Glutamatergic neuron (in vitro differentiated cells): Measurements from ENCODE around the gene GRIN1. TPM values are rescaled to one million over a fixed set of nuclear protein-coding genes. Genes with fewer than 3 reads are reported as not detected.

ENCODE experiments used
- DNase-seq: peaks from one replicate; pipeline ENCODE4 v3.0.0; 2022
- H3K27ac Mint-ChIP-seq: one replicate; pipeline ENCODE4 v1.8.0; 2020; ENCODE audit warnings: mild to moderate bottlenecking, mixed read lengths, inconsistent platforms; ENCODE audit not compliant: unreplicated experiment
- H3K27me3 Mint-ChIP-seq: one replicate; pipeline ENCODE4 v1.8.0; 2020; ENCODE audit warnings: mild to moderate bottlenecking, moderate library complexity, mixed read lengths, inconsistent platforms; ENCODE audit not compliant: unreplicated experiment
- H3K36me3 Mint-ChIP-seq: one replicate; pipeline ENCODE4 v1.8.0; 2020; ENCODE audit warnings: mild to moderate bottlenecking, mixed read lengths, inconsistent platforms; ENCODE audit not compliant: unreplicated experiment
- H3K4me1 Mint-ChIP-seq: one replicate; pipeline ENCODE4 v1.8.0; 2020; ENCODE audit warnings: mild to moderate bottlenecking, low read depth, mixed read lengths, inconsistent platforms; ENCODE audit not compliant: unreplicated experiment
- H3K4me3 Mint-ChIP-seq: one replicate; pipeline ENCODE4 v1.8.0; 2020; ENCODE audit warnings: mild to moderate bottlenecking, mixed read lengths, inconsistent platforms; ENCODE audit not compliant: unreplicated experiment
- H3K9me3 Mint-ChIP-seq: one replicate; pipeline ENCODE4 v1.8.0; 2020; ENCODE audit warnings: mild to moderate bottlenecking, moderate library complexity, mixed read lengths, inconsistent platforms; ENCODE audit not compliant: unreplicated experiment
- CTCF ChIP-seq: fragments of 200-600 bp; sonication (generic); IDR thresholded peaks from one replicate; pipeline ENCODE4 v1.5.0; 2021; ENCODE audit not compliant: partially characterized antibody, unreplicated experiment
- total RNA-seq: library from RNA; stranded (reverse); fragmentation: NEBNext Ultra II Directional; extraction: Animal tissue kit (Norgen Biotek cat#: 25700); gene quantifications from one replicate; pipeline ENCODE4 v1.2.1, GENCODE V29; 2021; ENCODE audit not compliant: unreplicated experiment

Gene GRIN1
- total RNA-seq, 1 donor from 2014 or later: 5.5 TPM

- Mint-ChIP-seq H3K27ac (no peak overlapping the region), H3K9me3 (no peaks in the 10 kb centered on the region), H3K27me3 (peaks cover 3% of the 10 kb centered on the region)
These were observed 41.0 kb upstream of the GRIN1 start for GRCh38 chr9:137097761-137098462.

GRCh38 chr9:137099231-137099630 is 39.7 kb upstream of the GRIN1 start:
- Mint-ChIP-seq H3K4me1 (peaks cover 2% of the 10 kb centered on the region), H3K36me3 (no peaks in the 10 kb centered on the region), H3K27ac (no peak overlapping the region), H3K4me3 (no peak overlapping the region), H3K27me3 (peaks cover 3% of the 10 kb centered on the region), H3K9me3 (peaks cover 2% of the 10 kb centered on the region)
- no peak for DNase-seq
- TF ChIP-seq CTCF: no peak

More at GRCh38 chr9:137097761-137098462, 41.0 kb upstream of the GRIN1 start:
- DNase-seq: no peak
- no peaks in the 10 kb centered on the region for H3K36me3 Mint-ChIP-seq
- H3K4me3 Mint-ChIP-seq: no peak overlapping the region
- peaks cover 2% of the 10 kb centered on the region for H3K4me1 Mint-ChIP-seq
- no peak for TF ChIP-seq CTCF

- Mint-ChIP-seq H3K4me1 (no peaks in the 10 kb centered on the region), H3K36me3 (no peaks in the 10 kb centered on the region), H3K9me3 (peaks cover 9% of the 10 kb centered on the region), H3K4me3 (no peak overlapping the region), H3K27me3 (peaks cover 6% of the 10 kb centered on the region), H3K27ac (no peak overlapping the region)
- DNase-seq: no peak
- TF ChIP-seq CTCF: no peak
These were observed 35.6 kb upstream of the GRIN1 start for GRCh38 chr9:137103206-137103999.

GRCh38 chr9:137105814-137106661 is 32.9 kb upstream of the GRIN1 start:
- Mint-ChIP-seq H3K4me3 (no peak overlapping the region), H3K4me1 (no peaks in the 10 kb centered on the region), H3K27ac (no peak overlapping the region), H3K27me3 (peaks cover 6% of the 10 kb centered on the region), H3K9me3 (peaks cover 9% of the 10 kb centered on the region), H3K36me3 (no peaks in the 10 kb centered on the region)
- no peak for TF ChIP-seq CTCF
- no peak for DNase-seq
